ENCODE measurements around the gene THAP4. TPM values are rescaled to one million over a fixed set of nuclear protein-coding genes. Genes with fewer than 3 reads are reported as not detected.

THAP4 gene
- total RNA-seq, 1 donor from 2014 or later, result 46.0 TPM

- H3K27ac ChIP-seq (ENCODE audit: low read depth, low read length), result no peak overlapping the region
- H3K4me1 ChIP-seq (ENCODE audit: insufficient read depth, low read length), result peaks cover 9% of the 10 kb centered on the region
- Mint-ChIP-seq H3K36me3 (ENCODE audit: low read depth, unreplicated experiment) (peaks cover 4% of the 10 kb centered on the region), H3K27ac (ENCODE audit: unreplicated experiment) (no peak overlapping the region), H3K9me3 (ENCODE audit: unreplicated experiment) (no peaks in the 10 kb centered on the region), H3K4me1 (ENCODE audit: low read depth, unreplicated experiment) (peaks cover 7% of the 10 kb centered on the region), H3K27me3 (ENCODE audit: low read depth, unreplicated experiment) (peaks cover 5% of the 10 kb centered on the region), H3K4me3 (ENCODE audit: unreplicated experiment) (no peak overlapping the region)
- H3K9ac ChIP-seq (ENCODE audit: low read length), result no peak overlapping the region
- no peaks in the 10 kb centered on the region for H3K9me3 ChIP-seq (ENCODE audit: insufficient read depth, low read depth, low read length)
- H4K20me1 ChIP-seq (ENCODE audit: insufficient read depth, low read length), result no peaks in the 10 kb centered on the region
- H3K4me2 ChIP-seq (ENCODE audit: low read length), result no peak overlapping the region
- no peak overlapping the region for H2AFZ ChIP-seq (ENCODE audit: low read depth, low read length)
- no peaks in the 10 kb centered on the region for H3K36me3 ChIP-seq (ENCODE audit: insufficient read depth, low read length)
- no peaks in the 10 kb centered on the region for H3K79me2 ChIP-seq (ENCODE audit: insufficient read depth, low read length)
- DNase-seq (ENCODE audit: low read depth) (no peak), FAIRE-seq (no peak)
- TF ChIP-seq CTCF (IDR thresholded peaks at IDR 0.05; ENCODE audit: insufficient read depth, low read depth, low read length), result no peak
- H3K27me3 ChIP-seq (ENCODE audit: insufficient read depth, low read length), result no peaks in the 10 kb centered on the region
- H3K4me3 ChIP-seq (ENCODE audit: insufficient read depth, low read depth, low read length), result no peak overlapping the region
These were observed 84.8 kb downstream of the THAP4 start for GRCh38 chr2:241551998-241552737.

- Histone ChIP-seq H3K27me3 (ENCODE audit: insufficient read depth, low read length) (no peaks in the 10 kb centered on the region), H3K4me1 (ENCODE audit: insufficient read depth, low read length) (peaks cover 15% of the 10 kb centered on the region), H3K4me2 (ENCODE audit: low read length) (no peak overlapping the region), H3K9ac (ENCODE audit: low read length) (no peak overlapping the region), H2AFZ (ENCODE audit: low read depth, low read length) (no peak overlapping the region), H4K20me1 (ENCODE audit: insufficient read depth, low read length) (no peaks in the 10 kb centered on the region), H3K36me3 (ENCODE audit: insufficient read depth, low read length) (no peaks in the 10 kb centered on the region), H3K9me3 (ENCODE audit: insufficient read depth, low read depth, low read length) (no peaks in the 10 kb centered on the region), H3K27ac (ENCODE audit: low read depth, low read length) (no peak overlapping the region), H3K4me3 (ENCODE audit: insufficient read depth, low read depth, low read length) (no peak overlapping the region), H3K79me2 (ENCODE audit: insufficient read depth, low read length) (no peaks in the 10 kb centered on the region)
- H3K9me3 Mint-ChIP-seq (ENCODE audit: unreplicated experiment), result no peaks in the 10 kb centered on the region
- no peak for FAIRE-seq
- H3K4me3 Mint-ChIP-seq (ENCODE audit: unreplicated experiment), result no peak overlapping the region
- H3K4me1 Mint-ChIP-seq (ENCODE audit: low read depth, unreplicated experiment), result peaks cover 10% of the 10 kb centered on the region
- peaks cover 5% of the 10 kb centered on the region for H3K27me3 Mint-ChIP-seq (ENCODE audit: low read depth, unreplicated experiment)
- DNase-seq (ENCODE audit: low read depth), result no peak
- TF ChIP-seq EZH2 (IDR thresholded peaks at IDR 0.05; ENCODE audit: insufficient read depth, low read length), result no peak
- TF ChIP-seq CTCF (IDR thresholded peaks at IDR 0.05; ENCODE audit: insufficient read depth, low read depth, low read length), result no peak
- no peak overlapping the region for H3K27ac Mint-ChIP-seq (ENCODE audit: unreplicated experiment)
- H3K36me3 Mint-ChIP-seq (ENCODE audit: low read depth, unreplicated experiment), result peaks cover 4% of the 10 kb centered on the region
These were observed 85.4 kb downstream of the THAP4 start for GRCh38 chr2:241551599-241551997.
